ENCODE results near the gene PARD3.

DNA sequence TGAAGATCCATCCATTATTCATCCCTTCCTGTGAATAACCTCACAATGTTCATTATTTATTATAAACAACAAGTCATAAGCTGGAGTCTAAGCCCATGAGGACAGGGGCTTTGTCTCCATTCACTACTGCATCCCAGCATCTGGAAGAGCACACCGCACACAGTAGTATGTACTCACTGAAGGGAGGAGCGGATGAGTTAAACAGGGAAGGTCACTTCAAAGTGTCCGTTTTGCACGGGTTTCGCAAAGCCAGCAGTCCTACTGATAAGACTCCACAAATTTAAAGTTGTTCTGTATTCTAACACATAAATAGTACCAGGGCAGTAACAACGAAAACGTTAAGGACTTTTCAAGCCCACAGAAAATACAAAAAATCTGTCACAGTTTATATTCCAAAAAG is 167.9 kb downstream of the PARD3 start:
- TF ChIP-seq, protein P1, sequence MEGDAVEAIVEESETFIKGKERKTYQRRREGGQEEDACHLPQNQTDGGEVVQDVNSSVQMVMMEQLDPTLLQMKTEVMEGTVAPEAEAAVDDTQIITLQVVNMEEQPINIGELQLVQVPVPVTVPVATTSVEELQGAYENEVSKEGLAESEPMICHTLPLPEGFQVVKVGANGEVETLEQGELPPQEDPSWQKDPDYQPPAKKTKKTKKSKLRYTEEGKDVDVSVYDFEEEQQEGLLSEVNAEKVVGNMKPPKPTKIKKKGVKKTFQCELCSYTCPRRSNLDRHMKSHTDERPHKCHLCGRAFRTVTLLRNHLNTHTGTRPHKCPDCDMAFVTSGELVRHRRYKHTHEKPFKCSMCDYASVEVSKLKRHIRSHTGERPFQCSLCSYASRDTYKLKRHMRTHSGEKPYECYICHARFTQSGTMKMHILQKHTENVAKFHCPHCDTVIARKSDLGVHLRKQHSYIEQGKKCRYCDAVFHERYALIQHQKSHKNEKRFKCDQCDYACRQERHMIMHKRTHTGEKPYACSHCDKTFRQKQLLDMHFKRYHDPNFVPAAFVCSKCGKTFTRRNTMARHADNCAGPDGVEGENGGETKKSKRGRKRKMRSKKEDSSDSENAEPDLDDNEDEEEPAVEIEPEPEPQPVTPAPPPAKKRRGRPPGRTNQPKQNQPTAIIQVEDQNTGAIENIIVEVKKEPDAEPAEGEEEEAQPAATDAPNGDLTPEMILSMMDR (IDR thresholded peaks at IDR 0.05; ENCODE audit: borderline replicate concordance, extremely low read depth, low read length, poor library complexity, severe bottlenecking), result no peak
- TF ChIP-seq EZH2 (IDR thresholded peaks at IDR 0.05; ENCODE audit: borderline replicate concordance, low read depth, low read length, severe bottlenecking), result no peak
